ENCODE measurements around the gene AUTS2.

AUTS2 gene

GRCh38 chr7:70585071-70585470 is 986.8 kb downstream of the AUTS2 start:
- no peak for TF ChIP-seq REST (IDR thresholded peaks at IDR 0.05; ENCODE audit: insufficient replicate concordance, low read depth)
- no peak for TF ChIP-seq CTCF (IDR thresholded peaks at IDR 0.05; ENCODE audit: insufficient read depth, low read length)
- TF ChIP-seq GABPA (IDR thresholded peaks at IDR 0.05; ENCODE audit: low read depth) = no peak
- TF ChIP-seq POLR2AphosphoS5 (IDR thresholded peaks at IDR 0.05; ENCODE audit: low read depth) = no peak
- TF ChIP-seq SPI1 (IDR thresholded peaks at IDR 0.05; ENCODE audit: borderline replicate concordance, low read depth) = no peak
- no peak for DNase-seq (ENCODE audit: low read depth in 1 of 2, low spot score in 1 of 2)
- H3K4me3 ChIP-seq (replicated peaks; ENCODE audit: insufficient read depth, low read length) = no peak overlapping the region
- H3K27me3 ChIP-seq (ENCODE audit: insufficient read depth, poor library complexity, severe bottlenecking) = no peaks in the 10 kb centered on the region
- H3K27ac ChIP-seq (replicated peaks) = no peak overlapping the region

- no peak overlapping the region for H3K4me3 ChIP-seq (replicated peaks; ENCODE audit: insufficient read depth, low read length)
- H3K27me3 ChIP-seq (ENCODE audit: insufficient read depth, poor library complexity, severe bottlenecking) = no peaks in the 10 kb centered on the region
- DNase-seq (ENCODE audit: low read depth in 1 of 2, low spot score in 1 of 2) = no peak
- no peak overlapping the region for H3K27ac ChIP-seq (replicated peaks)
- TF ChIP-seq CTCF (IDR thresholded peaks at IDR 0.05; ENCODE audit: insufficient read depth, low read length) = no peak
- no peak for TF ChIP-seq SPI1 (IDR thresholded peaks at IDR 0.05; ENCODE audit: borderline replicate concordance, low read depth)
- TF ChIP-seq REST (IDR thresholded peaks at IDR 0.05; ENCODE audit: insufficient replicate concordance, low read depth) = no peak
- TF ChIP-seq POLR2AphosphoS5 (IDR thresholded peaks at IDR 0.05; ENCODE audit: low read depth) = no peak
- TF ChIP-seq GABPA (IDR thresholded peaks at IDR 0.05; ENCODE audit: low read depth) = no peak
Observed at GRCh38 chr7:70586822-70587221, 988.5 kb downstream of the AUTS2 start.

GRCh38 chr7:70587739-70588138 is 989.5 kb downstream of the AUTS2 start:
- no peak for DNase-seq (ENCODE audit: low read depth in 1 of 2, low spot score in 1 of 2)
- Histone ChIP-seq H3K27ac (replicated peaks) (no peak overlapping the region), H3K27me3 (ENCODE audit: insufficient read depth, poor library complexity, severe bottlenecking) (no peaks in the 10 kb centered on the region), H3K4me3 (replicated peaks; ENCODE audit: insufficient read depth, low read length) (no peak overlapping the region)
- TF ChIP-seq REST (IDR thresholded peaks at IDR 0.05; ENCODE audit: insufficient replicate concordance, low read depth) (no peak), SPI1 (IDR thresholded peaks at IDR 0.05; ENCODE audit: borderline replicate concordance, low read depth) (no peak), POLR2AphosphoS5 (IDR thresholded peaks at IDR 0.05; ENCODE audit: low read depth) (no peak), GABPA (IDR thresholded peaks at IDR 0.05; ENCODE audit: low read depth) (no peak), CTCF (IDR thresholded peaks at IDR 0.05; ENCODE audit: insufficient read depth, low read length) (no peak)

Data from HL-60 (cell line).